NCI-H510A (cell line): ENCODE data around the gene EPB41.
"Not testable (repeated sequence)": the region's sequence is repeated elsewhere in the genome, so short reads cannot be mapped to it uniquely, and the experiment has no call there.

Source experiments
- DNase-seq: peaks from one replicate; lab custom pipeline; 2025; lab: John Stamatoyannopoulos, UW

Gene EPB41

GRCh38 chr1:29112705-29113412 lies 198.5 kb downstream of the EPB41 start:
- DNase-seq, result no peak

GRCh38 chr1:29113413-29114117 lies 199.2 kb downstream of the EPB41 start:
- DNase-seq, result no peak

- no peak for DNase-seq
Measured at GRCh38 chr1:29114654-29115053, 200.3 kb downstream of the EPB41 start.

- no peak for DNase-seq
Measured at GRCh38 chr1:29117381-29117780, 203.0 kb downstream of the EPB41 start.

- DNase-seq, result no peak
Measured at GRCh38 chr1:29119121-29119929, 205.0 kb downstream of the EPB41 start.

GRCh38 chr1:29120367-29120766 lies 206.0 kb downstream of the EPB41 start:
- DNase-seq, result no peak

- DNase-seq, result peak; percentile 8
Measured at GRCh38 chr1:29120947-29121485, 206.6 kb downstream of the EPB41 start.

GRCh38 chr1:29121516-29121935 lies 207.2 kb downstream of the EPB41 start:
- DNase-seq, result no peak

- DNase-seq, result no peak
Measured at GRCh38 chr1:29121936-29122681, 207.7 kb downstream of the EPB41 start.

GRCh38 chr1:29122682-29123052 lies 208.3 kb downstream of the EPB41 start:
- DNase-seq, result no peak

GRCh38 chr1:29123053-29123886 lies 208.9 kb downstream of the EPB41 start:
- no peak for DNase-seq

- DNase-seq, result no peak
Measured at GRCh38 chr1:29123887-29124365, 209.6 kb downstream of the EPB41 start, which contains the start of gene TMEM200B. TSS of gene TMEM200B (minus strand) at chr1:29123903. CDS start at chr1:29121828, 2,075 bp downstream.

- peak; percentile 8 for DNase-seq
Measured at GRCh38 chr1:29124366-29125236, 210.2 kb downstream of the EPB41 start.

- no peak for DNase-seq
Measured at GRCh38 chr1:29125237-29125641, 210.9 kb downstream of the EPB41 start.

GRCh38 chr1:29125788-29126187 lies 211.4 kb downstream of the EPB41 start:
- no peak for DNase-seq

- DNase-seq, result no peak
Measured at GRCh38 chr1:29126198-29126597, 211.8 kb downstream of the EPB41 start.

- DNase-seq, result no peak
Measured at GRCh38 chr1:29128739-29129138, 214.4 kb downstream of the EPB41 start.

GRCh38 chr1:29129916-29130315 lies 215.5 kb downstream of the EPB41 start:
- no peak for DNase-seq

- not testable (repeated sequence) for DNase-seq
Measured at GRCh38 chr1:29131056-29131455, 216.7 kb downstream of the EPB41 start.
